CD14-positive monocyte (primary cell): ENCODE data around the gene CLN6. TPM values are rescaled to one million over a fixed set of nuclear protein-coding genes. Genes with fewer than 3 reads are reported as not detected.

Experiments used
- DNase-seq, 3 donors: peaks; one replicate each; pipeline ENCODE4 v3.0.0-alpha.2; 2011 to 2022
- H2AFZ ChIP-seq: 2 replicates; pipeline ENCODE4 v1.6.0; 2012; ENCODE audit warnings: mild to moderate bottlenecking, low read depth, low read length, inconsistent platforms; ENCODE audit not compliant: insufficient read depth, poor library complexity, severe bottlenecking
- H3K27ac ChIP-seq, 2 donors: 1 replicate in 1 of 2; 2 replicates in 1 of 2; pipeline ENCODE4 v1.5.1; 2012 to 2013; ENCODE audit warnings: low read length in 2 of 2, control low read depth in 1 of 2, inconsistent platforms in 1 of 2, low read depth in 1 of 2, mild to moderate bottlenecking in 1 of 2
- H3K27me3 ChIP-seq, 2 donors: one replicate each; pipeline versions ENCODE4 v1.6.0 to v1.6.1; 2011 to 2013; ENCODE audit warnings: low read length in 2 of 2; ENCODE audit not compliant: control insufficient read depth in 2 of 2, insufficient read depth in 2 of 2
- H3K36me3 ChIP-seq, 2 donors: replicated peaks in 1 of 2; 1 replicate in 1 of 2; 2 replicates in 1 of 2; pipeline versions ENCODE4 v1.5.1 to v1.6.1; 2012 to 2013; ENCODE audit warnings: low read length in 2 of 2, control low read depth in 1 of 2, inconsistent platforms in 1 of 2, mild to moderate bottlenecking in 1 of 2; ENCODE audit not compliant: insufficient read depth in 2 of 2, control insufficient read depth in 1 of 2
- H3K4me1 ChIP-seq, 2 donors: 1 replicate in 1 of 2; 2 replicates in 1 of 2; pipeline versions ENCODE4 v1.5.1 to v1.6.1; 2012 to 2013; ENCODE audit warnings: low read length in 2 of 2, control low read depth in 1 of 2, inconsistent platforms in 1 of 2, mild to moderate bottlenecking in 1 of 2, moderate library complexity in 1 of 2; ENCODE audit not compliant: insufficient read depth in 2 of 2, control insufficient read depth in 1 of 2
- H3K4me2 ChIP-seq: replicated peaks from 2 replicates; pipeline ENCODE3; 2012; ENCODE audit warnings: low read length, moderate library complexity, mild to moderate bottlenecking; ENCODE audit not compliant: poor library complexity, severe bottlenecking; ENCODE audit errors: extremely low read depth
- H3K4me3 ChIP-seq, 3 experiments: fragments of 200-600 bp in 1 of 3; sonication (generic) in 1 of 3; replicated peaks in 1 of 3; 1 replicate in 2 of 3; 2 replicates in 1 of 3; pipeline ENCODE4 v1.5.1; 2011 to 2013; ENCODE audit warnings: low read length in 3 of 3, mild to moderate bottlenecking in 3 of 3, control low read depth in 2 of 3, low read depth in 2 of 3, inconsistent platforms in 1 of 3, moderate library complexity in 1 of 3
- H3K79me2 ChIP-seq: 2 replicates; pipeline ENCODE4 v1.6.0; 2012; ENCODE audit warnings: mild to moderate bottlenecking, control low read depth, inconsistent platforms, low read length, moderate library complexity; ENCODE audit not compliant: insufficient read depth
- H3K9ac ChIP-seq: 2 replicates; pipeline ENCODE4 v1.6.0; 2017; ENCODE audit warnings: low read length, mild to moderate bottlenecking; ENCODE audit not compliant: insufficient read depth, poor library complexity, severe bottlenecking
- H3K9me3 ChIP-seq, 2 donors: replicated peaks in 1 of 2; 1 replicate in 1 of 2; 2 replicates in 1 of 2; pipeline versions ENCODE4 v1.5.1 to v1.6.1; 2012 to 2013; ENCODE audit warnings: low read length in 2 of 2, control low read depth in 1 of 2; ENCODE audit not compliant: control insufficient read depth in 1 of 2, insufficient read depth in 1 of 2
- H4K20me1 ChIP-seq: 2 replicates; pipeline ENCODE4 v1.6.0; 2012; ENCODE audit warnings: mild to moderate bottlenecking, low read length, control low read depth, moderate library complexity; ENCODE audit not compliant: insufficient read depth
- H3K27ac Mint-ChIP-seq, 7 donors: one replicate each; pipeline ENCODE4 v1.8.0; 2020; ENCODE audit warnings: mild to moderate bottlenecking in 7 of 7, mixed read lengths in 7 of 7, moderate library complexity in 6 of 7, inconsistent platforms in 2 of 7
- H3K27me3 Mint-ChIP-seq, 3 donors: one replicate each; pipeline ENCODE4 v1.8.0; 2021 to 2022; ENCODE audit warnings: low read depth in 3 of 3, mild to moderate bottlenecking in 3 of 3, mixed read lengths in 3 of 3, moderate library complexity in 3 of 3, inconsistent platforms in 1 of 3
- H3K36me3 Mint-ChIP-seq, 2 donors: one replicate each; pipeline ENCODE4 v1.8.0; 2020; ENCODE audit warnings: mixed read lengths in 2 of 2, inconsistent platforms in 1 of 2, mild to moderate bottlenecking in 1 of 2
- H3K4me1 Mint-ChIP-seq: one replicate; pipeline ENCODE4 v1.8.0; 2020; ENCODE audit warnings: mild to moderate bottlenecking, mixed read lengths
- H3K4me3 Mint-ChIP-seq, 2 donors: one replicate each; pipeline ENCODE4 v1.8.0; 2020; ENCODE audit warnings: mild to moderate bottlenecking in 2 of 2, mixed read lengths in 2 of 2, moderate library complexity in 1 of 2
- H3K9me3 Mint-ChIP-seq, 7 donors: one replicate each; pipeline ENCODE4 v1.8.0; 2020 to 2022; ENCODE audit warnings: mixed read lengths in 7 of 7, mild to moderate bottlenecking in 6 of 7, moderate library complexity in 6 of 7, inconsistent platforms in 2 of 7
- CTCF ChIP-seq: fragments of 200-600 bp; IDR thresholded peaks from one replicate; pipeline ENCODE4 v1.8.0; 2022; ENCODE audit warnings: antibody characterized with exemption, mild to moderate bottlenecking
- WGBS: methylation state at CpG from one replicate; pipeline ENCODE4 v1.1.5; 2013; ENCODE audit warnings: missing lambda C conversion rate; ENCODE audit not compliant: insufficient coverage; 5-methylcytosine and 5-hydroxymethylcytosine counted together
- intact Hi-C, 2 donors: fragments of 100-400 bp; cut with micrococcal nuclease; formaldehyde crosslinking; loops; one replicate each; pipeline versions ENCODE4 v1.15.0 to v1.15.1; 2023
- polyA plus RNA-seq, 3 donors: library from polyadenylated mRNA; depleted of rRNA in 1 of 3; unstranded in 2 of 3; stranded (reverse) in 1 of 3; fragments of 300-500 nt in 2 of 3; fragments of >200 nt in 1 of 3; fragmentation: Illumina TruSeq in 2 of 3; gene quantifications; 1 replicate in 2 of 3; 2 replicates in 1 of 3; pipeline ENCODE4 v1.2.3, GENCODE V29; 2012 to 2021

Gene CLN6
- polyA plus RNA-seq, 3 donors = 3.4 to 37.6 (median 4.2) TPM

- no peak for TF ChIP-seq CTCF
- Mint-ChIP-seq H3K4me3 (no peak overlapping the region), H3K36me3 (peaks cover 52 to 65% of the 10 kb centered on the region in 2 donors), H3K9me3 (no peaks in the 10 kb centered on the region), H3K27ac (no peak overlapping the region), H3K27me3 (no peaks in the 10 kb centered on the region), H3K4me1 (no peaks in the 10 kb centered on the region)
- Histone ChIP-seq H3K79me2 (peaks cover 22% of the 10 kb centered on the region), H3K36me3 (peaks cover 66 to 91% of the 10 kb centered on the region in 2 donors), H3K27ac (no peak overlapping the region), H3K9me3 (no peaks in the 10 kb centered on the region), H3K9ac (no peak overlapping the region), H3K4me3 (no peak overlapping the region), H3K4me1 (no peaks in the 10 kb centered on the region), H3K27me3 (no peaks in the 10 kb centered on the region), H2AFZ (no peak overlapping the region), H3K4me2 (no peak overlapping the region), H4K20me1 (peaks cover 81% of the 10 kb centered on the region)
- no CpG with 5 or more reads among the region's 3 CpGs for WGBS
- no peak for DNase-seq
- intact Hi-C loops = no loop called here
Measured at GRCh38 chr15:68176601-68177000, 52.9 kb downstream of the CLN6 start.

- no peak overlapping the region for H3K4me3 ChIP-seq
- no peaks in the 10 kb centered on the region for H3K27me3 Mint-ChIP-seq
Measured at GRCh38 chr15:68175526-68175925, 54.0 kb downstream of the CLN6 start.

More at GRCh38 chr15:68175526-68175925, 54.0 kb downstream of the CLN6 start:
- no peak overlapping the region for H3K4me2 ChIP-seq
- no peaks in the 10 kb centered on the region for H3K9me3 Mint-ChIP-seq
- H3K27ac ChIP-seq = peak overlapping the region in 1 of 2 donors; percentile 45
- DNase-seq = peak; percentile 19 to 49 (median 38)
- H3K36me3 Mint-ChIP-seq = peaks cover 47 to 64% of the 10 kb centered on the region in 2 donors
- intact Hi-C loops = no loop called here
- H3K36me3 ChIP-seq = peaks cover 60 to 90% of the 10 kb centered on the region in 2 donors
- no peaks in the 10 kb centered on the region for H3K9me3 ChIP-seq
- H3K4me1 Mint-ChIP-seq = no peaks in the 10 kb centered on the region
- no peaks in the 10 kb centered on the region for H3K4me1 ChIP-seq
- no peak for TF ChIP-seq CTCF
- H3K27ac Mint-ChIP-seq = no peak overlapping the region
- 0% methylated on average over 1 of the region's 2 CpGs for WGBS
- no peaks in the 10 kb centered on the region for H3K27me3 ChIP-seq
- no peak overlapping the region for H3K9ac ChIP-seq
- H4K20me1 ChIP-seq = peaks cover 78% of the 10 kb centered on the region
- no peak overlapping the region for H2AFZ ChIP-seq
- no peak overlapping the region for H3K4me3 Mint-ChIP-seq
- H3K79me2 ChIP-seq = peaks cover 28% of the 10 kb centered on the region
